ENCODE results near the gene AOPEP. TPM values are rescaled to one million over a fixed set of nuclear protein-coding genes. Genes with fewer than 3 reads are reported as not detected.
"Not testable (repeated sequence)": the region's sequence is repeated elsewhere in the genome, so short reads cannot be mapped to it uniquely, and the experiment has no call there.

Gene AOPEP
- total RNA-seq, 2 donors from 2014 or later = 40.4 to 42.1 TPM

DNA sequence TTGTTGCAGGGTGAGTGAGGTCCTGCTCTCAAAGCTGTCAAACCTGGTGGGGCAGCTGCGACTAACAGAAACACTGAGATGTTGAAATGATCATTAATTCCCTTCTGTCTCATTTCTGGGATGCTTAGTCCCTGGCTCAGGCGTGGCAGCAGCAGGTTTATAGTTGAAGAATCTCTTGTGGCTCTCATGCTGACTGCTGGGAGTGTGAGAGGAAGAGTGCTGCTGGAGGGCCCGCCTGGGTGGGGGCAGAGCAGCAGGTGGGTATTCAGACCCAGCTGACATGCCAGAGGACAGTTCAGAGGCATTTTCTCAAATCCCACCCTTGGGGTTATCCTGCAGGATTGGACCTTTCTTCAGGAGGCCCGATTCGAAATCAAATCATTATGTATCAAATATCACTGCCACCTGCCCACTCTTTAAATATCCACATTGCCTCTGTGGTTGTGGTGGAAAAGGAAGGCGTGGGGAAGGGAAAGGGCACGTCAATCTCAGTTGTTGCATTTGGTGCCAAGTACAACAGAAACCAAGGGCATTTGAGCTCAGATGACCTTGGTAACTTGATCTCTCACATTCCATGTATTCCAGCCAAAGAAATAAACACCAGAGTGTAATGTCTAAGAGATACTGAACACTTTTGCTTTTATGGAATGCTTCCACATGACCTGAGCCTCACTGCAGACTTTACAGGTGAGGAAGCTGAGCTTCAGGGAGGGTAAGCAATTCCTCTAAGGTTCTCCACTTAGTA lies 224.3 kb downstream of the AOPEP start:
- DNase-seq (no peak), ATAC-seq (peak; percentile 44)
- intact Hi-C loops (cut with DNase I, micrococcal nuclease) = no loop called here

DNA sequence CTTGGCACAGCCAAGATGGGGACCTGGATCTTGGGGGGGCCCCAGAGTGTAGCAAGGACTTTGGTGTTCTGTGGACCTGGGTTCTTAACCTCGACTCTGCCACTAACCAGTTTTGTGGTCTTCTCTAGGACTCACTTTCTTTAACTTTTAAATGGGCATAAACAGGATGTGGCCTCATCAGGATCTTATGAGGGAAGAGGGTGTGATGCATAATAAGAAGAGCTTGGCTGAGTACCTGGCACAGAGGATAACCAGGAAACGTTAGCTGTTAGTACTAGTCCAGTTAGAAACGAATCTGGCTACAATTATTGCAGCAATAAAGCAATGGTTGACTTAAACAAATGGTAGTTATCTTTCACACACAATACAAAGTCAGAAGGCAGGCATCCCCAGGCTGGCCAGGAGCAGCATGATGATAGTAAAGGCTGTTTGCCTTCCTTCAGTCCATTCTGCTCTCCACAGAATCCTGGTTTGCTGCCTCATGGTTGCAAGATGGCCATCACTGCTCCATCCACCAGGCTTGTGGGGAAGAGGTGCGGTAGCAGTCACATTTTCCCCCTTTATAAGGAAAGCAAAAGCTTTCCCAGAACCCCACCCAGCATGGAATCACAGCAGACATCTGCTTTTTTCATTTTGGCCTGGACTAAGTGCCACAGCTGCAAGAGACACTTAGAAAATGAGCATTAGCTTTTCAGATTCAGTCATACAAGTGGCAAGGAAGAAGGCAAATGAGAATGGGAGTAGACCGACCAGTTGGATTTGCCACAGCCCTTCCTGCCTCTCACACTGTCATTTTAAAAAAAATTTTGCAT lies 225.0 kb downstream of the AOPEP start:
- ATAC-seq (peak; percentile 94), DNase-seq (peak in 1 of 2 donors; percentile 37)
- intact Hi-C loops (cut with DNase I, micrococcal nuclease) = no loop called here

GRCh38 chr9:94952565-94953373 lies 226.3 kb downstream of the AOPEP start:
- intact Hi-C loops (cut with DNase I, micrococcal nuclease) = no loop called here
- ATAC-seq (no peak), DNase-seq (no peak)

DNA sequence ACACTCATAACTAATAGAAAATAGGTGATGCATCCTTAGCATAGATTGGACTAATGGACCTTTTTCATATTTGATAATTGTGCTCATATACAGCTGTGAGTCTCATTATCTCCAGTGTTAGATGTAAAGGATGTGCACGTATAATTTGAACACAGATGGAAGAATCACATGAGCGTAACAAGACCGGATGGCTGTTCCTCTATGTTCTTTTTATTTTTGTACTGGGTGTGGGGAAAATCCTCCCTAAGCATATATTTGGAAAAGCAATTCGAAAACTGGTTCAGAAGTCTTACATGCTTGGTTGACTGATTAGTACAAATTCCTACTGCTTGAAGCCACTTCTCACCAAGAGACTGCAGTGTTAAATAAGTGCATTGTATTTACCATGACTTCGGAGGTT lies 230.2 kb downstream of the AOPEP start:
- no peak for ATAC-seq
- no peak for DNase-seq
- intact Hi-C loops (cut with DNase I, micrococcal nuclease) = no loop called here

- intact Hi-C loops (cut with DNase I, micrococcal nuclease) = no loop called here
- ATAC-seq (no peak), DNase-seq (no peak)
These were observed 234.5 kb downstream of the AOPEP start for GRCh38 chr9:94960964-94961363.

GRCh38 chr9:94961870-94962269 lies 235.4 kb downstream of the AOPEP start:
- no peak for DNase-seq
- intact Hi-C loops (cut with DNase I, micrococcal nuclease) = no loop called here
- no peak for ATAC-seq

GRCh38 chr9:94965631-94966030 lies 239.1 kb downstream of the AOPEP start:
- intact Hi-C loops (cut with DNase I, micrococcal nuclease); DNase-seq; ATAC-seq: not testable (repeated sequence)

DNA sequence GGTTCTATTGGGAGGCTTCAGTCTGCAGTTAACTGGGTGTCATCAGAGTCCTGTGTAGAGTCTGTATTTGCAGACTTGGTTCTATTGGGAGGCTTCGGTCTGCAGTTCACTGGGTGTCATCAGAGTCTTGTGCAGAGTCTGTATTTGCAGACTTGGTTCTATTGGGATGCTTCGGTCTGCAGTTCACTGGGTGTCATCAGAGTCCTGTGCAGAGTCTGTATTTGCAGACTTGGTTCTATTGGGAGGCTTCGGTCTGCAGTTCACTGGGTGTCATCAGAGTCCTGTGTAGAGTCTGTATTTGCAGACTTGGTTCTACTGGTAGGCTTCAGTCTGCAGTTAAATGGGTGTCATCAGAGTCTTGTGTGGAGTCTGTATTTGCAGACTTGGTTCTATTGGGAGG lies 239.5 kb downstream of the AOPEP start:
- ATAC-seq; intact Hi-C loops (cut with DNase I, micrococcal nuclease): not testable (repeated sequence)

GRCh38 chr9:94967482-94967881 lies 241.0 kb downstream of the AOPEP start:
- no peak for DNase-seq
- no peak for ATAC-seq
- intact Hi-C loops (cut with DNase I, micrococcal nuclease) = no loop called here

More for the DNA sequence above, 239.5 kb downstream of the AOPEP start:
- not testable (repeated sequence) for DNase-seq

- intact Hi-C loops (cut with DNase I, micrococcal nuclease) = no loop called here
- DNase-seq = no peak
- ATAC-seq = no peak
These were observed 245.1 kb downstream of the AOPEP start for GRCh38 chr9:94971378-94972131.

GRCh38 chr9:94973451-94973941 lies 247.0 kb downstream of the AOPEP start:
- DNase-seq (no peak), ATAC-seq (no peak)
- intact Hi-C loops (cut with DNase I, micrococcal nuclease) = no loop called here

GRCh38 chr9:94974154-94974879 lies 247.8 kb downstream of the AOPEP start:
- DNase-seq = no peak
- intact Hi-C loops (cut with DNase I, micrococcal nuclease) = no loop called here
- no peak for ATAC-seq

DNA sequence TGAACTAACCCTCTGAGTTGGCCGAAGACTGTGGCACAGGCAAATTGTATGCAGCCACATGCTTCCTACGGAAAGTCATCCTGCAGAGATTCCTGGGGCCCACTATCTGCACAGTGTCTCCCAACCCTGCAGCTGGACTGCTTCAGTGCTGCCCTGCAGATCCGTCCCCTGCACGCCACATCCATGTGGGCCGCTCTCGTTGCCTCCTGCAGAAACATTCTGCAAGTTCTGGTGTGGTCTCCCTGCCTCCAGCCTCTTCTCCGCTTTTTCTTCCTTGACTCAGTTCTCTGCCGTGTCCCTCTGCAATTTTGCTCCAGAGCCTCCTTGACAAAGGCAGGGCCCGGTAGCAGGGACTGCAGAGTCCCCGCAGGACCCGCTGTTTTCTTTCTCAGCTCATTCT lies 249.0 kb downstream of the AOPEP start:
- no peak for ATAC-seq
- intact Hi-C loops (cut with DNase I, micrococcal nuclease) = no loop called here
- no peak for DNase-seq

DNA sequence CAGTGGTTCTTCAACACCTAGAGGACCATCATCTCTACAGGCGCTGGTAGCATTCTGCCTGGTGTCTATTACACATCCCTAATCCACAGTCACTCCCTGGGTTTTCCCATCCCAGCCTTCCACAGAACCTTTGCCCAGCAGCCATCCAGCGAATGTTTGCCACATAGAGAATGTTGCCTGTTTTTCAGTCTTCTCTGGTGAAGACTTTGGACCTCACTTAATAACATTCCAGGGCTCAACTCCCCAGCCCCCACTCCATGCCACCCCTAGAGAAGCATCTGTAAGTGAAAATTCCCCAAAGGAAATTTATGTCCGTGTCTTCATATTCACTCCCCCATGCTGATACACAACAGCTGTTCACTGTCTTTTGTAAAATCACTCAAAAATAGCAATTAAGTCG lies 249.6 kb downstream of the AOPEP start:
- DNase-seq (no peak), ATAC-seq (no peak)
- intact Hi-C loops (cut with DNase I, micrococcal nuclease) = no loop called here

- no peak for ATAC-seq
- intact Hi-C loops (cut with DNase I, micrococcal nuclease) = no loop called here
- DNase-seq = no peak
These were observed 250.9 kb downstream of the AOPEP start for GRCh38 chr9:94977416-94977815.

DNA sequence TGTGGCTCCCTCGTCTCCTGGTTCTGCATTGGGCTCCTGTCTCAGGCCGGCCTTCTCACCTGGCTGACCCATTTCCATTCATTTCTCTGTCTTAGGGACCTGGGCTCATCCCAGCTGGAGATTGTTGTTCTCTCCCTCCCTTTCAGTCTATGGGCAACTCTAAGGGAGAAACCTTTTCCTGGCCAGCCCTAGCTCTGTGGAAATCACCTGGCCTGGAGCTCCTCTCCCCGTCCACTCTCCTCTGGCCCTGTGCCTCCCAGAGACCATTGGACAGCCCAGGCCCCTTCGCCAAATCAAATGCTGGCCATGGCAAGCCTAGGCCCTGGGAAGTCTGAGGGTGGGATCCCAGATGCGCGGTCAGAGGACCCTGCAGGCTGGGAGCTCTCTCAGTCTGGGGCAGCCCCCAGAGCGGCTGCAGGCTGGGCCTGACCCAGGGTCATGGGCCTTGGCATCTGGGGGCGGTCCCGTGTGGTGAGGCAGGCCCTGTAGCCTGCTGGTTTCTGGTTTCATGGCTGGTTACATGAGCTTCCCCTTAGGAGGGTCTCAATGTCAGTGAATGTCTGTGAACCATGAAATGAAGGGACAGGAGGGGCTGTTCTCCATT lies 253.5 kb downstream of the AOPEP start:
- intact Hi-C loops (cut with DNase I, micrococcal nuclease) = no loop called here
- no peak for ATAC-seq
- no peak for DNase-seq

DNA sequence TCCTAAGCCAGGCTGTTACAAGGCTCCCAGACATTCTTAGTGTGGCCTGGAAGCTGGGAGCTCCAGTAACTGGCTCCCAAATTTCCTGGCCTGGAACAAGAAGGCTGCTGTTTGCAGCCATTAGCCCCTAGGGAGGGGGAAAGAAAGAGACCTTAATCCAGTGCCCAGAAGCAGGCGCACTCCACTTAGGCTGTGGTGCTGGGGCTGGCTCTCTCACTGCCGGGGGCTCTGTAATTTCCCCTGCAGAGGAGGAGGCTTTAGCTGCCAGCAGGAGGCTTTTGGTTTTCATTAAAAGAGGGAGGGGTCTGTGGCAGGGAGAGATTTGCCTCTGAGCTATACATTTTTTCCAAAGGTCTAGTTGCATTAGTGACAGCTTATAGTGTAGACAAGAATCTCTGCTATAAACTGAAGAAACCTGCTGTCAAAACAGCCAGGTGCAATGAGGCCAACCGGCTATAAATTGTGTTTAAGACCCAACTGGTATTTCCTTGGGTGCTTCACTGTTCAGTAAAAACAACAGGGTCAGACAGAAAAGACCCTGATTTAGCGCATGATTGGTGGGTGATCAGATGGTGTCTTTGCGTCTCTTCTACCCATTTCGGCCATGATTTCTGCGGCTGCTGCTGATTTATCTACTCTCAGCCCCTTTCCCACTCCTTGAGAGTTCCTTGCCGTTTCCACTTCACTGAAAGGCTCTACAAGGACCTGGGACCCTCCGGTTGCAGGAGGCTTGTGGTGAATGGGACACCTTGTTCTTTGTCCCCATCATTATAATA lies 254.6 kb downstream of the AOPEP start:
- ATAC-seq = no peak
- intact Hi-C loops (cut with DNase I, micrococcal nuclease) = no loop called here

More for the DNA sequence above, 254.6 kb downstream of the AOPEP start:
- no peak for DNase-seq
